ENCODE measurements around the gene GJC2. TPM values are rescaled to one million over a fixed set of nuclear protein-coding genes. Genes with fewer than 3 reads are reported as not detected.

GJC2 gene
- total RNA-seq, 2 donors from 2014 or later: 1.9 to 4.1 TPM

- H3K9me3 ChIP-seq: no peaks in the 10 kb centered on the region
- no peaks in the 10 kb centered on the region for H3K27me3 ChIP-seq (replicated peaks; ENCODE audit: insufficient read depth)
- no peak for DNase-seq (ENCODE audit: low spot score)
- H3K27ac ChIP-seq: no peak overlapping the region
- intact Hi-C loops (cut with DNase I): no loop called here
- TF ChIP-seq CTCF (IDR thresholded peaks at IDR 0.05): no peak
- TF ChIP-seq POLR2A (IDR thresholded peaks at IDR 0.05): no peak
- no peak for TF ChIP-seq POLR2AphosphoS5 (IDR thresholded peaks at IDR 0.05)
- H3K4me3 ChIP-seq: no peak overlapping the region
- no peaks in the 10 kb centered on the region for H3K4me1 ChIP-seq (replicated peaks)
- no peaks in the 10 kb centered on the region for H3K36me3 ChIP-seq
- 79% methylated on average over 14 of the region's 14 CpGs for WGBS
Measured at GRCh38 chr1:228159008-228159665, 9.4 kb downstream of the GJC2 start.

- no peak for TF ChIP-seq CTCF (IDR thresholded peaks at IDR 0.05)
- no peak for TF ChIP-seq POLR2AphosphoS5 (IDR thresholded peaks at IDR 0.05)
- TF ChIP-seq POLR2A (IDR thresholded peaks at IDR 0.05): no peak
- 76% methylated on average over 15 of the region's 15 CpGs for WGBS
- Histone ChIP-seq H3K27ac (no peak overlapping the region), H3K4me1 (replicated peaks) (no peaks in the 10 kb centered on the region), H3K36me3 (no peaks in the 10 kb centered on the region), H3K9me3 (no peaks in the 10 kb centered on the region), H3K4me3 (no peak overlapping the region), H3K27me3 (replicated peaks; ENCODE audit: insufficient read depth) (no peaks in the 10 kb centered on the region)
- intact Hi-C loops (cut with DNase I): loop anchor here (10.0 kb wide), 1 partner anchor 325 kb away; the partner anchor contains the start of gene RNF187
- no peak for DNase-seq (ENCODE audit: low spot score)
Measured at GRCh38 chr1:228160201-228160761, 10.6 kb downstream of the GJC2 start.

GRCh38 chr1:228161362-228161761 is 11.6 kb downstream of the GJC2 start:
- TF ChIP-seq POLR2A (IDR thresholded peaks at IDR 0.05): no peak
- TF ChIP-seq CTCF (IDR thresholded peaks at IDR 0.05): no peak
- no peak for TF ChIP-seq POLR2AphosphoS5 (IDR thresholded peaks at IDR 0.05)
- Histone ChIP-seq H3K27me3 (replicated peaks; ENCODE audit: insufficient read depth) (no peaks in the 10 kb centered on the region), H3K9me3 (no peaks in the 10 kb centered on the region), H3K36me3 (no peaks in the 10 kb centered on the region), H3K4me1 (replicated peaks) (no peaks in the 10 kb centered on the region), H3K27ac (no peak overlapping the region), H3K4me3 (no peak overlapping the region)
- 36% methylated on average over 7 of the region's 7 CpGs for WGBS
- no peak for DNase-seq (ENCODE audit: low spot score)
- intact Hi-C loops (cut with DNase I): loop anchor here (10.0 kb wide), 1 partner anchor 323 kb away; the partner anchor contains the start of gene RNF187

GRCh38 chr1:228161866-228162265 is 12.1 kb downstream of the GJC2 start:
- peaks cover 3% of the 10 kb centered on the region for H3K4me1 ChIP-seq (replicated peaks)
- no peak overlapping the region for H3K27ac ChIP-seq
- H3K4me3 ChIP-seq: no peak overlapping the region
- no peaks in the 10 kb centered on the region for H3K36me3 ChIP-seq
- no peaks in the 10 kb centered on the region for H3K27me3 ChIP-seq (replicated peaks; ENCODE audit: insufficient read depth)
- 81% methylated on average over 9 of the region's 9 CpGs for WGBS
- H3K9me3 ChIP-seq: no peaks in the 10 kb centered on the region
- no peak for DNase-seq (ENCODE audit: low spot score)
- TF ChIP-seq POLR2A (IDR thresholded peaks at IDR 0.05) (no peak), CTCF (IDR thresholded peaks at IDR 0.05) (no peak), POLR2AphosphoS5 (IDR thresholded peaks at IDR 0.05) (no peak)
- intact Hi-C loops (cut with DNase I): loop anchor here (10.0 kb wide), 1 partner anchor 323 kb away; the partner anchor contains the start of gene RNF187

Data from prostate gland (tissue), 2 donors.